GM10847 (cell line): ENCODE measurements around the gene COL11A2.

ENCODE experiments used
- POLR2A ChIP-seq: IDR thresholded peaks from 2 replicates; pipeline ENCODE4 v1.6.1; 2011; ENCODE audit not compliant: insufficient read length; ENCODE audit errors: extremely low read depth

COL11A2 gene

GRCh38 chr6:33209856-33210255, 17.6 kb upstream of the COL11A2 start:
- TF ChIP-seq POLR2A = no peak

GRCh38 chr6:33208091-33208967, 16.1 kb upstream of the COL11A2 start, which contains the start of gene RING1:
RING1 (plus strand) TSS chr6:33208500; CDS start chr6:33208823, 323 bp downstream.
- peak; percentile 96 for TF ChIP-seq POLR2A

- no peak for TF ChIP-seq POLR2A
These were observed 15.4 kb upstream of the COL11A2 start for GRCh38 chr6:33207552-33208090.

GRCh38 chr6:33206864-33207551, 14.7 kb upstream of the COL11A2 start:
- no peak for TF ChIP-seq POLR2A

GRCh38 chr6:33206027-33206863, 14.0 kb upstream of the COL11A2 start:
- TF ChIP-seq POLR2A = no peak

GRCh38 chr6:33205191-33206026, 13.1 kb upstream of the COL11A2 start:
- TF ChIP-seq POLR2A = no peak

GRCh38 chr6:33204415-33205190, 12.3 kb upstream of the COL11A2 start, which contains the start of gene HSD17B8:
HSD17B8 (plus strand) TSS chr6:33204655; CDS start chr6:33204669, 14 bp downstream.
- TF ChIP-seq POLR2A = peak; percentile 63

GRCh38 chr6:33204165-33204414, 11.8 kb upstream of the COL11A2 start:
- no peak for TF ChIP-seq POLR2A

GRCh38 chr6:33203443-33204164, 11.3 kb upstream of the COL11A2 start:
- no peak for TF ChIP-seq POLR2A

- TF ChIP-seq POLR2A = no peak
These were observed 10.5 kb upstream of the COL11A2 start for GRCh38 chr6:33202799-33203198.

GRCh38 chr6:33201935-33202334, 9.7 kb upstream of the COL11A2 start:
- TF ChIP-seq POLR2A = no peak

GRCh38 chr6:33201147-33201545, 8.9 kb upstream of the COL11A2 start:
- TF ChIP-seq POLR2A = no peak

GRCh38 chr6:33200219-33201146, 8.2 kb upstream of the COL11A2 start, which contains the start of the genes RXRB and SLC39A7:
RXRB (minus strand) TSS chr6:33200665; CDS start chr6:33200476, 189 bp downstream.
SLC39A7 (plus strand) TSS chr6:33200867; CDS start chr6:33201246, 379 bp downstream.
- peak; percentile 86 for TF ChIP-seq POLR2A
